ENCODE data around the gene ADCY7. TPM values are rescaled to one million over a fixed set of nuclear protein-coding genes. Genes with fewer than 3 reads are reported as not detected.

The ADCY7 gene
- total and polyA plus RNA-seq, 9 of the 15 experiments (the other 6 are each of a cell fraction or from before 2014, with no cell fraction given) = 2.3 to 108 (median 28.6) TPM

- ChIA-PET CTCF (ENCODE audit: low intra/inter-chr PET ratio) (no interaction called here), POLR2A (interaction anchor here (0.9 kb wide), 1 partner anchor 123 kb away, joined by 3 read pairs; no protein-coding TSS in a partner anchor)
- peak overlapping the region; percentile 79; the same call in 2 of the 3 replicates for H3K27ac ChIP-seq (ENCODE audit: extremely low read depth, low read depth, low read length)
- in situ Hi-C loops (cut with MboI) = no loop called here
- TSS peak; percentile 46 for BruUV-seq (replicated peaks)
- peak overlapping the region; percentile 84 to 96 for H3K9ac ChIP-seq (ENCODE audit: insufficient read depth in 1 of 2, low read depth in 2 of 2, low read length in 2 of 2)
- no peak overlapping the region for H2AFZ ChIP-seq (ENCODE audit: low read depth, low read length)
- H3K4me3 ChIP-seq = peak overlapping the region; percentile 76
- no peak for ATAC-seq
- H3K9me3 ChIP-seq (replicated peaks; ENCODE audit: control insufficient read depth, insufficient read depth, low read depth, low read length) = no peaks in the 10 kb centered on the region
- intact Hi-C loops (cut with micrococcal nuclease) = loop anchor here (5.0 kb wide), 1 partner anchor 75 kb away; no protein-coding TSS in a partner anchor
- FAIRE-seq = no peak
- TF ChIP-seq BCOR (IDR thresholded peaks at IDR 0.05) = peak; percentile 15; the same call in 1 of the 2 replicates
- TF ChIP-seq PCBP1 (IDR thresholded peaks at IDR 0.05; ENCODE audit: low read depth, low read length, poor library complexity, severe bottlenecking) = no peak
- TF ChIP-seq ZNF121 (CRISPR knock-in tag; conservative IDR thresholded peaks at IDR 0.05) = peak; percentile 30
- H3K27me3 ChIP-seq (ENCODE audit: control insufficient read depth in 2 of 2, insufficient read depth in 2 of 2, low read length in 2 of 2) = no peaks in the 10 kb centered on the region
- peak overlapping the region; percentile 81 for H3K4me2 ChIP-seq (ENCODE audit: insufficient read depth, low read length)
- peaks cover 56% of the 10 kb centered on the region for H3K79me2 ChIP-seq (ENCODE audit: control insufficient read depth, insufficient read depth, low read length)
- DNase-seq (ENCODE audit: extremely low read depth in 1 of 4, low spot score in 3 of 4) = no peak
- H3K36me3 ChIP-seq (ENCODE audit: control insufficient read depth, insufficient read depth, low read length) = peaks cover 7% of the 10 kb centered on the region; the same call in 1 of the 3 replicates
- H3K9me1 ChIP-seq (ENCODE audit: control insufficient read depth, insufficient read depth, low read length) = no peaks in the 10 kb centered on the region
- 87% methylated on average over 12 of the region's 12 CpGs for WGBS (ENCODE audit: insufficient coverage, low coverage, missing lambda C conversion rate)
- H4K20me1 ChIP-seq (replicated peaks; ENCODE audit: control insufficient read depth, insufficient read depth, low read length) = no peaks in the 10 kb centered on the region
- H3K4me1 ChIP-seq (replicated peaks in 1 of 2; ENCODE audit: control insufficient read depth in 2 of 2, insufficient read depth in 2 of 2, low read length in 2 of 2) = peaks cover 46 to 51% of the 10 kb centered on the region in 2 experiments
These were observed 19.0 kb upstream of the ADCY7 start for GRCh38 chr16:50247123-50247905.
